ENCODE data around the gene KBTBD12. TPM values are rescaled to one million over a fixed set of nuclear protein-coding genes. Genes with fewer than 3 reads are reported as not detected.

Gene KBTBD12
- total RNA-seq, 1 donor from 2014 or later, result 0.05 TPM

GRCh38 chr3:127984241-127984975 lies 69.4 kb downstream of the KBTBD12 start:
- DNase-seq (ENCODE audit: low spot score) (no peak), ATAC-seq (no peak)

DNA sequence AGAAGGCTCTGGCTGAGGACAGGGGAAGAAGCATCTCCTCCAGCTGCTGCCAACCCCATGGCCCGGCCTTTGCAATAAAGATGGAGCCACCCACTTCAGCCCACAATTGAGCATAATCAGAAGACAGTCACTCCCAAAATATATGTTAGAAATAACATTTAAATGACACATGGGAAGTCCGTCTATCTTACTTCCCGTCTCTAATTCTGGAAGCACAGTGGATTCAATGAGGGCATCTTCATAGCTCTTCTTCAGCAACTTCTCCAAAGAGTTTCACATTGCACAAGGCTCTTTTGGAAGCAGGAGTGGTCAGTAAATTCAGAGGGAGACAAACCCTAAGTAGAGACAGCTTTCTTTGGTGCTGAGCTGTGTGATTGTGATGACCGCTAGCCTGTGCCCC lies 70.2 kb downstream of the KBTBD12 start:
- DNase-seq (ENCODE audit: low spot score) (no peak), ATAC-seq (no peak)

GRCh38 chr3:127985655-127986225 lies 70.7 kb downstream of the KBTBD12 start:
- DNase-seq (ENCODE audit: low spot score) (no peak), ATAC-seq (peak; percentile 45)

GRCh38 chr3:127986803-127987202 lies 71.8 kb downstream of the KBTBD12 start:
- DNase-seq (ENCODE audit: low spot score), result peak; percentile 95
- ATAC-seq, result peak; percentile 95

- ATAC-seq (no peak), DNase-seq (ENCODE audit: low spot score) (no peak)
Measured at GRCh38 chr3:127987309-127987995, 72.4 kb downstream of the KBTBD12 start.

GRCh38 chr3:127988770-127989557 lies 73.9 kb downstream of the KBTBD12 start:
- no peak for ATAC-seq

DNA sequence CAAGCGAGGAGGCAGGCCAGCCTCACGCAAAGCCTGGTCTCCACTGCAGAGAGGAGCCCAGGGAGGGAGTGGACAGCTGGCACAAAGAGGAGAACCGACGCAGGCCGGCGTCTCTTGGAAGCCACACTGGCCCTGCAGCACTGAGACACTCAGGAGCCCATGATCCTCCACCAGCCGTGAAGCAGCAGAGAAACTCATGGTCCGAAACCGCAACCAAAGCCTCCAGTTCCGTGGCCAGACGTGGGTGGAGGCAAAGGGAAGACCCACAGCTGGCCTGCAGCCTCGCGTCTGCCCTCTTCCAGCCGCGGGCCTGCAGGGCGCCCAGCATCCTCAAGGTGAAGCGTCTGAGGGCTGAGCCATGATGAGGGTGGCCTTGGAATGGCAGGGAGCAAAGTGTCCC lies 75.0 kb downstream of the KBTBD12 start:
- ATAC-seq (no peak), DNase-seq (ENCODE audit: low spot score) (no peak)

More at GRCh38 chr3:127988770-127989557, 73.9 kb downstream of the KBTBD12 start:
- no peak for DNase-seq (ENCODE audit: low spot score)

DNA sequence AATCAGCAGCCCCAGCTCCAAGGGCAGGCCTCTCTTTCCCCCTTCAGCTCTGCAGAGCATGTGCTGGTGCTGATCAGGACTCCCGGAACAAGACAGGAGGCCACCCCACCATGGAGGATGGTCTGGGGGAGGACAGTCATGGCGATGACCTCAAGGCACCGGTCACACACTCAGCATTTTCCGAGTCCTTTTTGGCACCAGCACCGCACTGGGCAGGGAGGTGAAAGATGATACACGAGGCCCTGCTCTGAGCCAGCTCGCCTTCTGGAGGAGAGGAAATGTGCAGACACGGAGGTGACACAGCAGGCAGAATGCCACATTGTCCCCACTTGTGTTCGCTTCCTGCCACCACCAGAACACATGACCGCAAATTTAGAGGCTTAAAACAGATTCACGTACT lies 75.4 kb downstream of the KBTBD12 start:
- no peak for DNase-seq (ENCODE audit: low spot score)
- no peak for ATAC-seq

- no peak for DNase-seq (ENCODE audit: low spot score)
- no peak for ATAC-seq
Measured at GRCh38 chr3:127991251-127991650, 76.2 kb downstream of the KBTBD12 start.

DNA sequence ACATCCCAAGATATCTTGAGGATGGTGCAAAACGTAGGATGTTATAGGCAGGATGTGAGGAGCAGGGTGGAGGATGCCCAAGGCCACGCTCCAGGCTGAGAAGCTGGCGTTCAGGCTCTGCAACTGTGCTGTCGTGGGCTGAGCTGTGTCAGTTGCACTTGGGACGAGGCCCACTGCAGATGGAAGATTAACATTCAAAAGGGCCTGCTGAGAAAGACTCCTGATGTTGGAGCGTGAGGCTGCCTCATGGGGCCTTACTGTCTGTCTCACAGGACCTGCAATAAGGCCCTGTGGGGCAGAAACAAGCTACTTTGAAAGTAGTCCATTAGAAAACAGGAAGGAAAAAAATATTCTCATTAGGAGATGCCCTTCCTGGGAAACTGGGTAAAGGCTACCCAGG lies 76.6 kb downstream of the KBTBD12 start:
- DNase-seq (ENCODE audit: low spot score) (no peak), ATAC-seq (no peak)

DNA sequence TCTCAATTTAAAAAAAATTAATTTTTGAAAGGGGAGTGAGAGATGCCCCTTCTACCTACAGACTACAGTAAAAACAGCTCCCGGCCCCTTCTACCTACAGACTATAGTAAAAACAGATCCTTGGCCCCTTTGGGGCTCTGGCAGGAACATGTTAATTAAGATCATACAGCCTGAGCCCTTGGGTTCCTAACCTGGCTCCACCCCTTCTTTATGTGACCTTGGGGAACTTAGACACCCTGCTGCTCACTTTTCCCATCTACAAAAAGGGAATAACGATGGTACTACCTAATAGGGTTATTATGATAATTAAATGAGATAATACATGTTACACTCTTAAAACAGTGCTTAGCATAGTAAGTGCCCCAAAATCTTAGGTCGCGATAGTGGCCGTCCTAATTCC lies 77.1 kb downstream of the KBTBD12 start:
- no peak for DNase-seq (ENCODE audit: low spot score)
- no peak for ATAC-seq

DNA sequence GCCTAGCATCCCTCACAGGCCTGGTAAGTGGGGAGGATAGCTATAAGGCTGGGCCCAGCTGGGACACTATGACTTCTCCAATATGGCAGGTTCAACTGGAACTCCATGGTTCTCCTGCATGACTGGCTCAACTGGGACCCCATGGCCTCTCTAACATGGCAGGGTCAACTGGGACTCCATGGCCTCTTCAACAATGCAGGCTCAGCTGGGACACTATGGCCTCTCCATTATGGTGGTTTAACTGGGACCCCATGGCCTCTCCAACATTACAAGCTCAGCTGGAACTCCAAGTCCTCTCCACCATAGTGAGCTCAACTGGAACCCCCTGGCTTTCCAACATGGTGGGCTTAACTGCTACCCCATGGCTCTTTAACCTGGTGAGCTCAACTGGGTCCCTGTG lies 79.0 kb downstream of the KBTBD12 start:
- DNase-seq (ENCODE audit: low spot score) (no peak), ATAC-seq (no peak)

DNA sequence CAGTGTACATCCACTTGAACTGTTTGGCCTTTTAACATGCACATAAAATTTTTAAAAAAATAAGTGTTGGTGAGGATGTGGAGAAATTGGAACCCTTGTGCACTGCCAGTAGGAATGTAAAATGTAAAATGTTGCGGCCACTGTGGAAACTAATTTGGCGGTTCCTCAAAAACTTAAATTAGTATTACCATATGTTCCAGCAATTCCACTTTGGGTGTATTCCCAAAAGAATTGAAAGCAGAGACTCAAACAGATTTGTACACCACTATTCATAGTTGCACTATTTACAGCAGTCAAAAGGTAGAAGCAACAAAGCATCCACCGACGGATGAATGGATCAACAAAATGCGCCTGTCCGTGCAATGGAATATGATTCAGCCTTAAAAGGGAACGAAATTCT lies 82.0 kb downstream of the KBTBD12 start:
- ATAC-seq, result no peak
- no peak for DNase-seq (ENCODE audit: low spot score)

- DNase-seq (ENCODE audit: low spot score) (peak; percentile 72), ATAC-seq (peak; percentile 70)
Measured at GRCh38 chr3:127997961-127998360, 82.9 kb downstream of the KBTBD12 start.

- DNase-seq (ENCODE audit: low spot score), result no peak
- peak; percentile 36 for ATAC-seq
Measured at GRCh38 chr3:127998596-127998995, 83.6 kb downstream of the KBTBD12 start.

DNA sequence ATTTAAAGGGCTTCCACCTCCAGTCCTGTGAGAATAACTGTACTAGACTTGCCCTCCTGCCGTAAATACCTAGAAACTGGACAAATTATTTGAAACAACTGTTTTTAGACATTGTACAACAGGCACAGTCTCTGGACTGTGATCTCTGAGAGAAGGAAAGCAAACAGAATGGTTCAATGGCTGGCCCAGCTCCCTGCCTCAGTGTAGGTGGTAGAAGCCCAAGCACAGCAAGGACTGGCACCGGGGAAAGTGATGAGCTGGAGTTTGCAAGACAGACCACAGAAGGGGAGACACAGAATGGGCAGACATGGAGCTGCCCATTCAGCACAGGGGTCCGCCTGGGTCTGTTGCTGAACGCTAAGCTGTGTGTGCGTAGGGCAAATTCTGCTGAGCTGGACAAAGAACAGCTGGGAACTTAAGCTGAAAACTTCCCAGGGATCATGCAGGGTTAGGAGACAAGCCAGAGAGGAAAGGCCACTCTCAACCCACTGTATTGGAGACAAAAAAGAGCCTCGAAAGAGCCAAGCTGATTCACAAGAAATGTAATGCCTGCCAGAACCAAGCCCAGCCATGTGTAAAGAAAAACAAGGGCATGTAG lies 84.6 kb downstream of the KBTBD12 start:
- DNase-seq (ENCODE audit: low spot score), result peak; percentile 77
- peak; percentile 89 for ATAC-seq

DNA sequence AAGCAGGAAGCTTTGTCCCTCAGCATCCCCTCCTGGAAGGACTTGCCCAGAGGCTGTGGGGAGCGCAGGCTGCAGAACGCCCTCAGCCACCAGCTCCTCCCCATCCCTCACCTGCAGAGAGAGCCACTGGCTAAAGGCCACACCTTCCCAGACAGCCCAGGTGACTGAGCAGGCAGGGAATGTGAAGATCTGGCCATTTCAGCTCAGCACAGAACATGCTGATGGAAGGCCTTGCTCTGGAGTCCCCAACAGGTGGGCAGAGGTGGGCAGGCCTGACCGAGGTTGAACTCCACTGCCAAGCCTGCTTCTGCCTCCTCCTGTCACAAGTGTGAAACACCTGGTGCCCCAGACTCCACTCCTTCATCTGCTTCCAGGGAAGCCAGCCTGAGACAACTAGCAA lies 86.5 kb downstream of the KBTBD12 start:
- DNase-seq (ENCODE audit: low spot score) (no peak), ATAC-seq (no peak)

GRCh38 chr3:128004661-128005060 lies 89.6 kb downstream of the KBTBD12 start:
- ATAC-seq, result peak; percentile 85
- DNase-seq (ENCODE audit: low spot score), result peak; percentile 70

DNA sequence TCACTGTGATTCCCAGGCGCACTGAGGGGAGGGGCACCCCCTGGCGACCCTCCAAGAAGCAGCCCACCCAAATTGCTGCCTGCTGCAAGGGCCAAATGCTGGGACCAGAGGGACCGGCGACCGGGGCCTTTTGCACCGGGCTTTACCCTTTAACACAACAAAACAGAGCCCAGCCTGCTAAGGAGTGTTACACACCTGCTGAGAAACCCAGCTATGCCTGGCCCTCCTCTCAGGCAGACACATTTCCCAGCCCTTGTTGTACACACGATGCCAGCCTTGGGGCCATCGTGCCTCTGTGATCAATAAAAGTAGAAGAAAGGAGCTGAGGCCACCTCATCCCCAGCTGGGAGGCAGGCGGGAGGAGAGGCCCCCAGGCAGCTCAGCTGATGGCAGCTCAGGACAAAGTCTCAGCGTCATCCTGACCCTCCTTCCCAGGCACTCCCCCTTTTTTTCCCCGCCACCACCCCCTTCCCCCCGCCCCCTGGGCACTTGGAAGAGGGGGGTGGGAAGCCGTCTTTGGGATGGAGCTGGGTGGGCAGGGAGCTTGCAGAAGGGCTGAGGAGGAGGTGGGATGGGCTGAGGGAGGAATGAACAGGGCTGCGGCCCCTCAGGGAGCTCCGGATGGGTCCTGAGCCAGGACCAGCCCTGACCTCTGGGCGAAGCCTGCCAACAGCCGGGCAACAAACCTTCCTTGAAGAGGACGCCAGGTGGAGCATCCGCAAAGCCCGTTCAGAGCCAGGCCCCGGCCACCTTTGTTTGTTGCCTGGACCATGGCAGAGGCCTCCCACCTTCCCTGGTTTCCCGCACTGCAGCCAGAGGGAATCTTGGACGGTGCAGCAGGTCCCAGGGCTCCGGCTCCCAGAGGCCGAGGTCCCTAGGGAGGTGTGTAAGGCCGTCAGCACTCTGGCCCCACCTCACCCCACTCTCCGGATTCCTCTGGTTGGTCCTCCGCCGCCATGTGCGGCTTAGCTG lies 91.3 kb downstream of the KBTBD12 start:
- DNase-seq (ENCODE audit: low spot score), result no peak
- no peak for ATAC-seq

GRCh38 chr3:128007033-128007424 lies 92.0 kb downstream of the KBTBD12 start:
- no peak for DNase-seq (ENCODE audit: low spot score)
- no peak for ATAC-seq
